Endothelial cell of umbilical vein (primary cell): Measurements from ENCODE around the gene TUBB3. TPM values are rescaled to one million over a fixed set of nuclear protein-coding genes. Genes with fewer than 3 reads are reported as not detected.

ENCODE experiments used
- BruUV-seq: library from RNA; stranded (reverse); fragments of 400-500 nt; replicated peaks from 2 replicates; lab custom pipeline; 2021; lab: Mats Ljungman, UMichigan
- CTCF ChIA-PET: fragments of 300-600, 350-600 bp; sonication (Branson Sonifier 250); formaldehyde crosslinking; loops from one replicate; lab custom pipeline; 2021; ENCODE audit warnings: antibody characterized with exemption, inconsistent platforms; lab: Charles Lee
- POLR2A ChIA-PET: fragments of 300-600, 350-600 bp; sonication (Branson Sonifier 250); formaldehyde crosslinking; loops from one replicate; lab custom pipeline; 2021; ENCODE audit warnings: antibody characterized with exemption, inconsistent platforms; lab: Charles Lee
- DNase-seq: peaks from one replicate; pipeline ENCODE4 v3.0.0-alpha.2; 2011; ENCODE audit warnings: low read depth, low spot score
- FAIRE-seq: peaks from 2 replicates; lab custom pipeline; 2011; peaks lifted over from hg19 to GRCh38; lab: Jason Lieb, UNC
- H2AFZ ChIP-seq: 2 replicates; pipeline ENCODE4 v1.6.0; 2012; ENCODE audit warnings: low read depth, low read length, control low read depth, inconsistent platforms
- H3K27ac ChIP-seq: 2 replicates; pipeline ENCODE4 v1.5.1; 2011; ENCODE audit warnings: low read depth, mild to moderate bottlenecking, control low read depth, low read length, moderate library complexity; ENCODE audit not compliant: insufficient read depth
- H3K27me3 ChIP-seq, 2 experiments: 2 replicates each; pipeline versions ENCODE4 v1.6.0 to v1.6.1; 2011; ENCODE audit warnings: low read length in 2 of 2, mixed read lengths in 1 of 2; ENCODE audit not compliant: control insufficient read depth in 2 of 2, insufficient read depth in 2 of 2
- H3K36me3 ChIP-seq, 2 experiments: 2 replicates in 1 of 2; 3 replicates in 1 of 2; pipeline ENCODE4 v1.5.1; 2011; ENCODE audit warnings: low read length in 2 of 2, mild to moderate bottlenecking in 1 of 2, moderate library complexity in 1 of 2; ENCODE audit not compliant: control insufficient read depth in 2 of 2, insufficient read depth in 2 of 2; ENCODE audit errors: extremely low read depth in 1 of 2
- H3K4me1 ChIP-seq: 3 replicates; pipeline ENCODE4 v1.5.1; 2011; ENCODE audit warnings: mild to moderate bottlenecking, low read length; ENCODE audit not compliant: control insufficient read depth, insufficient read depth; ENCODE audit errors: extremely low read depth
- H3K4me2 ChIP-seq: 2 replicates; pipeline ENCODE4 v1.6.1; 2011; ENCODE audit warnings: low read length, control low read depth, mixed read lengths; ENCODE audit not compliant: insufficient read depth
- H3K4me3 ChIP-seq, 3 experiments: fragments of 200-600 bp in 1 of 3; sonication (generic), shearing (Covaris generic) in 1 of 3; replicated peaks in 1 of 3; 2 replicates each; pipeline ENCODE4 v1.5.1; 2011 to 2016; ENCODE audit warnings: control low read depth in 3 of 3, low read length in 3 of 3, mild to moderate bottlenecking in 2 of 3, inconsistent platforms in 1 of 3, low read depth in 1 of 3, moderate library complexity in 1 of 3; ENCODE audit not compliant: insufficient read depth in 1 of 3
- H3K79me2 ChIP-seq: 2 replicates; pipeline ENCODE4 v1.6.0; 2012; ENCODE audit warnings: low read length, inconsistent platforms; ENCODE audit not compliant: control insufficient read depth, insufficient read depth
- H3K9ac ChIP-seq: replicated peaks from 2 replicates; pipeline ENCODE3; 2011; ENCODE audit warnings: low read length, control low read depth; ENCODE audit not compliant: insufficient read depth; ENCODE audit errors: extremely low read depth
- H3K9me1 ChIP-seq: replicated peaks from 3 replicates; pipeline ENCODE4 v1.6.0; 2011; ENCODE audit warnings: mild to moderate bottlenecking, low read length; ENCODE audit not compliant: control insufficient read depth, insufficient read depth; ENCODE audit errors: extremely low read depth
- H3K9me3 ChIP-seq: replicated peaks from 2 replicates; pipeline ENCODE4 v1.5.1; 2012; ENCODE audit warnings: low read length, inconsistent platforms; ENCODE audit not compliant: control insufficient read depth, insufficient read depth
- H4K20me1 ChIP-seq: replicated peaks from 2 replicates; pipeline ENCODE3; 2011; ENCODE audit warnings: mild to moderate bottlenecking, low read length; ENCODE audit not compliant: control insufficient read depth, insufficient read depth; ENCODE audit errors: extremely low read depth
- CTCF ChIP-seq, 2 donors: IDR thresholded peaks; 1 replicate in 1 of 2; 2 replicates in 1 of 2; pipeline ENCODE4 v1.5.1; 2011; ENCODE audit warnings: low read length in 2 of 2, mild to moderate bottlenecking in 2 of 2, moderate library complexity in 2 of 2, control low read depth in 1 of 2, inconsistent platforms in 1 of 2, low read depth in 1 of 2; ENCODE audit not compliant: insufficient read depth in 1 of 2; ENCODE audit errors: extremely low read depth in 1 of 2
- EZH2 ChIP-seq: IDR thresholded peaks from 2 replicates; pipeline ENCODE4 v1.6.1; 2012; ENCODE audit warnings: borderline replicate concordance, low read depth, mild to moderate bottlenecking, moderate library complexity, low read length, inconsistent platforms; ENCODE audit not compliant: severe bottlenecking
- FOS ChIP-seq: IDR thresholded peaks from 2 replicates; pipeline ENCODE4 v1.6.1; 2011; ENCODE audit warnings: mild to moderate bottlenecking, low read length, moderate library complexity, borderline replicate concordance; ENCODE audit not compliant: insufficient read depth
- GATA2 ChIP-seq: IDR thresholded peaks from 2 replicates; pipeline ENCODE4 v1.7.0; 2011; ENCODE audit warnings: low read depth, mild to moderate bottlenecking, moderate library complexity, mixed read lengths, low read length; ENCODE audit not compliant: insufficient read length, insufficient read depth
- JUN ChIP-seq: IDR thresholded peaks from 2 replicates; pipeline ENCODE4 v1.6.1; 2011; ENCODE audit warnings: borderline replicate concordance, low read depth; ENCODE audit not compliant: insufficient read length, insufficient read depth
- MAX ChIP-seq: IDR thresholded peaks from 2 replicates; pipeline ENCODE4 v1.6.1; 2011; ENCODE audit not compliant: insufficient read depth, insufficient read length
- MYC ChIP-seq: IDR thresholded peaks from one replicate; pipeline ENCODE4 v1.6.1; 2011; ENCODE audit warnings: mild to moderate bottlenecking, low read depth, low read length
- POLR2A ChIP-seq: IDR thresholded peaks from 2 replicates; pipeline ENCODE4 v1.6.1; 2012; ENCODE audit warnings: low read depth, mild to moderate bottlenecking, control low read depth, low read length
- POLR2AphosphoS5 ChIP-seq: IDR thresholded peaks from 2 replicates; pipeline ENCODE4 v1.6.1; 2012; ENCODE audit warnings: low read depth, mild to moderate bottlenecking, control low read depth, low read length, moderate library complexity; ENCODE audit not compliant: insufficient read depth
- dilution Hi-C: fragments of 300-500 bp; cut with MboI; formaldehyde crosslinking; loops from one replicate; pipeline ENCODE4 v1.15.0; 2019; ENCODE audit warnings: low sequenced_read_pairs; ENCODE audit not compliant: extremely low pct_ligation_motif_present
- intact Hi-C: fragments of 100-400 bp; cut with micrococcal nuclease; formaldehyde crosslinking; loops from one replicate; pipeline ENCODE4 v1.10.0; 2022
- polyA plus RNA-seq, 4 experiments: library from polyadenylated mRNA; depleted of rRNA in 3 of 4; stranded (reverse) in 3 of 4; unstranded in 1 of 4; fragments of >200 nt; gene quantifications; 2 replicates each; pipeline versions ENCODE4 v1.2.1 to v1.2.3, GENCODE V29; 2011 to 2012; ENCODE audit warnings: missing spikeins in 1 of 4
- total RNA-seq: library from RNA; stranded (reverse); gene quantifications from 2 replicates; pipeline ENCODE4 v1.2.3, GENCODE V29; 2021

Gene TUBB3
- total and polyA plus RNA-seq, 2 donors (not counting 3 experiments of a cell fraction or from before 2014, with no cell fraction given): 170 to 215 TPM

DNA sequence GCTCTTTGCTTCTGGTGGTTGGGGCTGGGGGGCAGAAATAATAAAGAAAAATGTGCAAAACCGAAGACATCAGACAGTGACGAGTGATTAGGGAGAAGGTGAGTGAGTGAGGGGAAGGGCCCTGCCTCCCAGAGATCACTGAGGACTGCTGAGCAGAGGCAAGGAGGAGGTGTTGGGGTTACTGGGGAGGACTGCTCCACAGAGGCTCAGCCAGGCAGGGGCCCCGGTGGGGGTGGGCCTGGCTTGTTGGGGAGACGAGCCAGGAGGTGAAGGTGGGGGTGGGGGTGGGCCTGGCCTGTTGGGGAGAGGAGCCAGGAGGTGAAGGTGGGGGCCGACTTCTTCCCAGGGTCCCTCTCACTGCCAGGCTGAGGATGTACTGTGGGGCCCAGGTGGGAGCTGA is 23.4 kb downstream of the TUBB3 start:
- DNase-seq: no peak
- peaks cover 10% of the 10 kb centered on the region for H3K79me2 ChIP-seq
- CTCF ChIA-PET: no interaction called here
- H3K27ac ChIP-seq: no peak overlapping the region
- H3K36me3 ChIP-seq: no peaks in the 10 kb centered on the region
- TF ChIP-seq POLR2AphosphoS5 (no peak), MYC (no peak), GATA2 (no peak), FOS (no peak), POLR2A (no peak), CTCF (IDR thresholded peaks at IDR 0.05; ENCODE audit: extremely low read depth in 1 of 2, insufficient read depth in 1 of 2, low read depth in 1 of 2, low read length in 2 of 2) (no peak), JUN (no peak), MAX (no peak), EZH2 (no peak)
- no peak overlapping the region for H3K4me2 ChIP-seq
- BruUV-seq: no TSS peak
- dilution Hi-C loops: no loop called here
- H3K9ac ChIP-seq: no peak overlapping the region
- POLR2A ChIA-PET: no interaction called here
- H3K27me3 ChIP-seq: peaks cover 0 to 4% of the 10 kb centered on the region in 2 experiments
- no peaks in the 10 kb centered on the region for H4K20me1 ChIP-seq
- no peaks in the 10 kb centered on the region for H3K9me1 ChIP-seq
- no peak overlapping the region for H2AFZ ChIP-seq
- no peak for FAIRE-seq
- no peaks in the 10 kb centered on the region for H3K9me3 ChIP-seq
- H3K4me1 ChIP-seq: peaks cover 4% of the 10 kb centered on the region
- no peak overlapping the region for H3K4me3 ChIP-seq
- intact Hi-C loops: no loop called here
